HG02763 (cell line): Measurements from ENCODE around the gene RAI14.
A peak's percentile ranks its signal among the peaks of the same experiment; 100 is the strongest.
"Not testable (repeated sequence)": the region's sequence is repeated elsewhere in the genome, so short reads cannot be mapped to it uniquely, and the experiment has no call there.

Experiments
- ATAC-seq: cut with Tn5 transposase; IDR thresholded peaks from one replicate; pipeline ENCODE4 v1.9.1; 2021; ENCODE audit warnings: mild to moderate bottlenecking, moderate library complexity; ENCODE audit not compliant: unreplicated experiment

Gene RAI14

GRCh38 chr5:34806532-34806931 lies 150.4 kb downstream of the RAI14 start:
- ATAC-seq: no peak

GRCh38 chr5:34811706-34812105 lies 155.6 kb downstream of the RAI14 start:
- no peak for ATAC-seq

- ATAC-seq: no peak
These were observed 157.4 kb downstream of the RAI14 start for GRCh38 chr5:34813509-34813908.

- ATAC-seq: no peak
These were observed 161.6 kb downstream of the RAI14 start for GRCh38 chr5:34817558-34818351.

- ATAC-seq: no peak
These were observed 162.6 kb downstream of the RAI14 start for GRCh38 chr5:34818717-34819116.

- no peak for ATAC-seq
These were observed 164.5 kb downstream of the RAI14 start for GRCh38 chr5:34820593-34820992.

GRCh38 chr5:34822956-34823715 lies 167.0 kb downstream of the RAI14 start:
- no peak for ATAC-seq

GRCh38 chr5:34826347-34826746 lies 170.2 kb downstream of the RAI14 start:
- ATAC-seq: no peak

- ATAC-seq: no peak
These were observed 171.7 kb downstream of the RAI14 start for GRCh38 chr5:34827588-34828506.

- not testable (repeated sequence) for ATAC-seq
These were observed 174.7 kb downstream of the RAI14 start for GRCh38 chr5:34830827-34831226.

- ATAC-seq: no peak
These were observed 175.2 kb downstream of the RAI14 start for GRCh38 chr5:34831303-34831702.

- no peak for ATAC-seq
These were observed 176.4 kb downstream of the RAI14 start for GRCh38 chr5:34832568-34832967.

- no peak for ATAC-seq
These were observed 177.0 kb downstream of the RAI14 start for GRCh38 chr5:34833090-34833489.

GRCh38 chr5:34833976-34834793 lies 178.1 kb downstream of the RAI14 start:
- ATAC-seq: no peak

GRCh38 chr5:34834794-34835089 lies 178.6 kb downstream of the RAI14 start:
- ATAC-seq: no peak

GRCh38 chr5:34835664-34836063 lies 179.5 kb downstream of the RAI14 start:
- ATAC-seq: no peak

GRCh38 chr5:34838785-34839714 lies 182.9 kb downstream of the RAI14 start, which contains the start of gene TTC23L:
Gene TTC23L (plus strand): TSS chr5:34839164. CDS start chr5:34840672, 1,508 bp downstream.
- ATAC-seq: peak; percentile 97

- ATAC-seq: no peak
These were observed 185.7 kb downstream of the RAI14 start for GRCh38 chr5:34841816-34842215.

- no peak for ATAC-seq
These were observed 186.4 kb downstream of the RAI14 start for GRCh38 chr5:34842554-34842953.
